ENCODE results near the gene SCTR. TPM values are rescaled to one million over a fixed set of nuclear protein-coding genes. Genes with fewer than 3 reads are reported as not detected.

Gene SCTR
- total RNA-seq, 1 experiment from 2014 or later, result not detected

GRCh38 chr2:119446037-119446436 is 78.2 kb downstream of the SCTR start:
- Mint-ChIP-seq H3K4me1 (peaks cover 37% of the 10 kb centered on the region), H3K27ac (no peak overlapping the region), H3K27me3 (ENCODE audit: low read depth) (peaks cover 38% of the 10 kb centered on the region), H3K4me3 (no peak overlapping the region), H3K36me3 (no peaks in the 10 kb centered on the region), H3K9me3 (no peaks in the 10 kb centered on the region)
- ATAC-seq (no peak), DNase-seq (ENCODE audit: low spot score) (no peak)
- CTCF ChIA-PET, result interaction anchor here (1.2 kb wide), 1 partner anchor 29 kb away, joined by 4 read pairs; no protein-coding TSS in a partner anchor
- POLR2A ChIA-PET, result interaction anchor here (1.1 kb wide), 1 partner anchor 15 kb away, joined by 4 read pairs; the partner anchor contains the start of gene TMEM37
- no peak for TF ChIP-seq ZSCAN18 (CRISPR knock-in tag; IDR thresholded peaks at IDR 0.05)
- TF ChIP-seq E2F4 (CRISPR knock-in tag; IDR thresholded peaks at IDR 0.05; ENCODE audit: borderline replicate concordance, low read depth), result no peak
- TF ChIP-seq HMGA2 (CRISPR knock-in tag; IDR thresholded peaks at IDR 0.05), result no peak
- no peak for TF ChIP-seq ZBTB21 (CRISPR knock-in tag; IDR thresholded peaks at IDR 0.05; ENCODE audit: borderline replicate concordance)
- no peak for TF ChIP-seq JAZF1 (CRISPR knock-in tag; IDR thresholded peaks at IDR 0.05)
- TF ChIP-seq CBFB (CRISPR knock-in tag; IDR thresholded peaks at IDR 0.05; ENCODE audit: low read depth), result no peak
- no peak for TF ChIP-seq HMGXB4 (CRISPR knock-in tag; IDR thresholded peaks at IDR 0.05)
- no peak for TF ChIP-seq CREM (CRISPR knock-in tag; IDR thresholded peaks at IDR 0.05)
- no peak for TF ChIP-seq NFE2L1 (CRISPR knock-in tag; IDR thresholded peaks at IDR 0.05)
- no peak for TF ChIP-seq NR1H2 (CRISPR knock-in tag; IDR thresholded peaks at IDR 0.05)
- no peak for TF ChIP-seq ZNF281 (CRISPR knock-in tag; IDR thresholded peaks at IDR 0.05)
- TF ChIP-seq NFATC4 (CRISPR knock-in tag; IDR thresholded peaks at IDR 0.05), result no peak
- TF ChIP-seq GRHL2 (CRISPR knock-in tag; IDR thresholded peaks at IDR 0.05; ENCODE audit: insufficient replicate concordance, severe bottlenecking), result no peak
- TF ChIP-seq ZNF396 (CRISPR knock-in tag; IDR thresholded peaks at IDR 0.05; ENCODE audit: borderline replicate concordance), result no peak
- no peak for TF ChIP-seq ZNF532 (CRISPR knock-in tag; IDR thresholded peaks at IDR 0.05; ENCODE audit: borderline replicate concordance)
- TF ChIP-seq E2F5 (CRISPR knock-in tag; IDR thresholded peaks at IDR 0.05), result no peak
